Naive thymus-derived CD4-positive, alpha-beta T cell (primary cell): ENCODE results near the gene UBALD2. TPM values are rescaled to one million over a fixed set of nuclear protein-coding genes. Genes with fewer than 3 reads are reported as not detected.
"Not testable (repeated sequence)": the region's sequence is repeated elsewhere in the genome, so short reads cannot be mapped to it uniquely, and the experiment has no call there.

Experiments
- ATAC-seq: fragments of 150-1000 bp; cut with Tn5 transposase; 2 replicates; pipeline ENCODE4 v1.10.0; 2021; ENCODE audit warnings: mild to moderate bottlenecking, moderate library complexity
- CTCF ChIA-PET: fragments of 350-600 bp; sonication (Branson Sonifier 250); formaldehyde crosslinking; loops from one replicate; lab custom pipeline; 2021; ENCODE audit warnings: antibody characterized with exemption; lab: Charles Lee
- POLR2A ChIA-PET: fragments of 350-600 bp; sonication (Branson Sonifier 250); formaldehyde crosslinking; loops from one replicate; lab custom pipeline; 2021; ENCODE audit warnings: antibody characterized with exemption, inconsistent platforms; lab: Charles Lee
- DNase-seq, 9 donors: peaks; one replicate each; pipeline versions ENCODE4 v3.0.0 to v3.0.0-alpha.2; 2020 to 2022; ENCODE audit warnings: mixed read lengths in 1 of 9
- H3K27ac ChIP-seq: one replicate; pipeline ENCODE4 v1.7.0; 2013; ENCODE audit warnings: mild to moderate bottlenecking, low read depth, low read length, moderate library complexity
- H3K27me3 ChIP-seq, 2 donors: one replicate each; pipeline ENCODE4 v1.7.0; 2013; ENCODE audit warnings: low read length in 2 of 2, mild to moderate bottlenecking in 2 of 2, moderate library complexity in 2 of 2; ENCODE audit not compliant: control insufficient read depth in 2 of 2, insufficient read depth in 2 of 2
- H3K36me3 ChIP-seq, 3 experiments: 1 replicate in 2 of 3; 2 replicates in 1 of 3; pipeline ENCODE4 v1.7.0; 2013; ENCODE audit warnings: low read length in 3 of 3, mild to moderate bottlenecking in 3 of 3, moderate library complexity in 1 of 3; ENCODE audit not compliant: insufficient read depth in 3 of 3, control insufficient read depth in 2 of 3
- H3K4me1 ChIP-seq, 2 donors: one replicate each; pipeline ENCODE4 v1.7.0; 2013; ENCODE audit warnings: low read length in 2 of 2, mild to moderate bottlenecking in 2 of 2, moderate library complexity in 1 of 2; ENCODE audit not compliant: control insufficient read depth in 2 of 2, insufficient read depth in 2 of 2
- H3K4me3 ChIP-seq: 2 replicates; pipeline ENCODE4 v1.7.0; 2013; ENCODE audit warnings: mild to moderate bottlenecking, low read length
- H3K9me3 ChIP-seq, 3 experiments: 1 replicate in 2 of 3; 2 replicates in 1 of 3; pipeline ENCODE4 v1.7.0; 2013; ENCODE audit warnings: low read length in 3 of 3; ENCODE audit not compliant: control insufficient read depth in 2 of 3
- H3K27ac Mint-ChIP-seq, 9 donors: one replicate each; pipeline ENCODE4 v1.8.0; 2020 to 2022; ENCODE audit warnings: mixed read lengths in 9 of 9, mild to moderate bottlenecking in 8 of 9, moderate library complexity in 5 of 9, inconsistent platforms in 2 of 9
- H3K27me3 Mint-ChIP-seq, 5 donors: one replicate each; pipeline ENCODE4 v1.8.0; 2021 to 2022; ENCODE audit warnings: mixed read lengths in 5 of 5, mild to moderate bottlenecking in 1 of 5
- H3K36me3 Mint-ChIP-seq, 5 donors: one replicate each; pipeline ENCODE4 v1.8.0; 2020 to 2022; ENCODE audit warnings: mixed read lengths in 5 of 5, mild to moderate bottlenecking in 3 of 5, inconsistent platforms in 1 of 5
- H3K4me1 Mint-ChIP-seq, 7 donors: one replicate each; pipeline ENCODE4 v1.8.0; 2020 to 2022; ENCODE audit warnings: mixed read lengths in 7 of 7, mild to moderate bottlenecking in 3 of 7, inconsistent platforms in 1 of 7
- H3K4me3 Mint-ChIP-seq, 10 donors: one replicate each; pipeline ENCODE4 v1.8.0; 2020 to 2022; ENCODE audit warnings: mild to moderate bottlenecking in 10 of 10, mixed read lengths in 10 of 10, moderate library complexity in 6 of 10, inconsistent platforms in 2 of 10
- H3K9me3 Mint-ChIP-seq, 11 donors: one replicate each; pipeline ENCODE4 v1.8.0; 2020 to 2022; ENCODE audit warnings: mixed read lengths in 11 of 11, mild to moderate bottlenecking in 4 of 11, inconsistent platforms in 1 of 11, moderate library complexity in 1 of 11
- intact Hi-C, 2 donors: fragments of 100-400 bp; cut with micrococcal nuclease; formaldehyde crosslinking; loops; one replicate each; pipeline ENCODE4 v1.15.1; 2023
- polyA plus RNA-seq, 2 donors: library from polyadenylated mRNA; unstranded; fragments of 300-500 nt; fragmentation: Illumina TruSeq; gene quantifications; one replicate each; pipeline ENCODE4 v1.2.3, GENCODE V29; 2021
- total RNA-seq, 6 experiments: library from RNA in 5 of 6; stranded (reverse) in 5 of 6; gene quantifications; 1 replicate in 5 of 6; 2 replicates in 1 of 6; pipeline ENCODE4 v1.2.3 and lab custom pipeline; 2021 to 2026

Gene UBALD2
- total and polyA plus RNA-seq, 7 experiments from 2014 or later: 6.9 to 263 (median 132) TPM

DNA sequence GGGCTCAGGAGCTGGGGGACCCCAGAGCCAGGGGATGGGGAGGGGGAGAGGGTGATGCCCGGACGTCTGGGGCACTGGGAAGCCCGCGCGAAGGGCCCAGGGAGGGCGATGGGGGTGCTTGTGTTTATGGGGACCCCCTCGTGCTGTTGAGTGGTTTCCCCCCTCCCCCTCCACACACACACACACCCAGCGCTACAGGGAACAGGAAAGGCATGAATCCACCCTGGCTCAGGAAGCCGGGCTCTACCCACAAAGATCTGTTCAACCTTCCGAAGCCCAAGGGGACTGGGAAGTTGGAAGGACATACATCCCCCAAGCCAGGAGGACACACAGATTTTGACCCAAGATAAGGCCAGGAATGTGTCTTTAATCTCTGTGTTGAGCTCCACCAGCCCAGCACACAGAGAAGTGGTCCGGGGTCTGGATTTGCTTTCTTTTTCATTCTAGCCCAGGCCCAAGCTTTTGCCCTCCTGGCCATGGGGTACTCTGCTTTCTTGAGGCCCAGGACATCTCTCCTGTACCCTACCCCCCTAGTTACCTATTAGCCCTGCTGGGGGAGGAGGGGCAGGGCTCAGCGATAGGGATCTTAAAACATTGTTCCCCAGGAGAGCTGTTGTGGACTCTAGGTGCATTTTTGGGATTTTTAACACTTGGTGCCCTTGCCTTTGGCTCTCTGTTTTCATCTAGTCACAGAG is 1.2 kb downstream of the UBALD2 start:
- ChIA-PET POLR2A (interaction anchor here (0.6 to 19.9 kb wide), 22 partner anchors 9 to 237 kb away, joined by 3 to 375 read pairs (median 9); partner anchors contain the start of genes EXOC7 and RNF157), CTCF (interaction anchor here (1.0 to 5.2 kb wide), 10 partner anchors 10 to 144 kb away, joined by 3 to 20 read pairs (median 4); no protein-coding TSS in a partner anchor)
- H3K36me3 ChIP-seq: peaks cover 0 to 31% (median 0%) of the 10 kb centered on the region in 3 experiments
- no peaks in the 10 kb centered on the region for H3K9me3 Mint-ChIP-seq
- H3K27me3 ChIP-seq: no peaks in the 10 kb centered on the region
- DNase-seq (peak in 2 of 9 donors; percentile 26 to 31), ATAC-seq (no peak)
- peak overlapping the region; percentile 92 for H3K27ac ChIP-seq
- peak overlapping the region; percentile 81 to 96 (median 93) for H3K27ac Mint-ChIP-seq
- peaks cover 47 to 72% (median 63%) of the 10 kb centered on the region in 7 donors for H3K4me1 Mint-ChIP-seq
- H3K9me3 ChIP-seq: no peaks in the 10 kb centered on the region
- H3K4me3 ChIP-seq: peak overlapping the region; percentile 71
- intact Hi-C loops: loop anchor here (1.0 to 5.0 kb wide), 3 partner anchors 13 to 484 kb away; partner anchors contain the start of gene UNK (in 1 of the 2)
- H3K36me3 Mint-ChIP-seq: peaks cover 0 to 43% (median 9%) of the 10 kb centered on the region in 5 donors
- peak overlapping the region; percentile 87 to 95 (median 92) for H3K4me3 Mint-ChIP-seq
- peaks cover 55 to 67% of the 10 kb centered on the region in 2 donors for H3K4me1 ChIP-seq
- H3K27me3 Mint-ChIP-seq: peaks cover 0 to 3% (median 0%) of the 10 kb centered on the region in 5 donors

DNA sequence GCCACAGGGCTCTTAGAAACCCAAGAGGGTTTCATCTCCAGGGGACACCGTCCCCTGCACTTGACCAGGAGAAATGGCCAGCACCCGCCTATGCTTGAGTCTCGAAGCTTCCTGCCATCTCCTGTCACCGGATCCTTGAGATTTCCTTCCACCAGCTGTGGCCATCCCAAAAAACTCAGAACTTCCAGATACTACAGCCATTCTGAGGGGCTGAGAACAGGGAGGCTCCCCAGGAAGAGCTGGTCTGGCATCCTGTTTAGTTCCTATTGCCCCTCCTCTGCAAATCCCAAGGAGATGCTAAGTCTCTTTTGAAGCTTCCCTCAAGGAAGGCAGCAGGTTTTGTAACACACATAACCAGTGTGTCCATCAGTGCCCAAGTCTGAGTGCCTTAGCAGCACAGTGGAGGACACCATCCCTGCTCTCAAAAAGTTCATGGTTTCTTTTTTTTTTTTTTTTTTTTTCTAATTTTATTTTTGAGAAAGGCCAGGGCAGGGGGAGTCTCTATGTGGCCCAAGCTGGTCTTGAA is 2.0 kb downstream of the UBALD2 start:
- H3K27me3 Mint-ChIP-seq: peaks cover 0 to 3% (median 0%) of the 10 kb centered on the region in 5 donors
- Histone ChIP-seq H3K36me3 (peaks cover 0 to 31% (median 0%) of the 10 kb centered on the region in 3 experiments), H3K4me1 (peaks cover 60 to 67% of the 10 kb centered on the region in 2 donors), H3K27me3 (no peaks in the 10 kb centered on the region), H3K4me3 (peak overlapping the region; percentile 71), H3K9me3 (no peaks in the 10 kb centered on the region), H3K27ac (peak overlapping the region; percentile 92)
- intact Hi-C loops: loop anchor here in 1 of 2 donors (5.0 kb wide), 1 partner anchor 485 kb away; the partner anchor contains the start of gene UNK
- DNase-seq (no peak), ATAC-seq (no peak)
- ChIA-PET POLR2A (interaction anchor here (0.6 to 19.9 kb wide), 23 partner anchors 8 to 238 kb away, joined by 3 to 375 read pairs (median 9); partner anchors contain the start of genes EXOC7 and RNF157), CTCF (interaction anchor here (1.0 to 5.2 kb wide), 11 partner anchors 10 to 145 kb away, joined by 3 to 20 read pairs (median 3); no protein-coding TSS in a partner anchor)
- peak overlapping the region; percentile 87 to 95 (median 92) for H3K4me3 Mint-ChIP-seq
- peaks cover 41 to 68% (median 59%) of the 10 kb centered on the region in 7 donors for H3K4me1 Mint-ChIP-seq
- no peaks in the 10 kb centered on the region for H3K9me3 Mint-ChIP-seq
- peaks cover 0 to 43% (median 9%) of the 10 kb centered on the region in 5 donors for H3K36me3 Mint-ChIP-seq
- H3K27ac Mint-ChIP-seq: peak overlapping the region; percentile 81 to 97 (median 93)

DNA sequence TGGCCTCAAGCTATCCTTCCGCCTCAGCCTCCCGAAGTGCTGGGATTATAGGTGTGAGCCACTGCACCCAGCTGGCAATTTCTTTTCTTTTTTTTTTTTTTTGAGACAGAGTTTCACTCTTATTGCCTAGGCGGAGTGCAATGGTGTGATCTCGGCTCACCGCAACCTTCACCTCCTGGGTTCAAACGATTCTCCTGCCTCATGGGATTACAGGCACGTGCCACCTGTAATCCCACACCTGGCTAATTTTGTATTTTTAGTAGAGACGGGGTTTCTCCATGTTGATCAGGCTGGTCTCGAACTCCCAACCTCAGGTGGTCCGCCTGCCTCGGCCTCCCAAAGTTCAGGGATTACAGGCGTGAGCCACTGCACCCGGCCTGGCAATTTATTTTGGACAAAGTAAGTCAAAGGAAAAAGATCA is 2.4 kb downstream of the UBALD2 start:
- CTCF ChIA-PET: interaction anchor here (1.0 to 5.2 kb wide), 8 partner anchors 11 to 145 kb away, joined by 3 to 20 read pairs (median 4); no protein-coding TSS in a partner anchor
- peaks cover 0 to 43% (median 9%) of the 10 kb centered on the region in 5 donors for H3K36me3 Mint-ChIP-seq
- peaks cover 36 to 68% (median 58%) of the 10 kb centered on the region in 7 donors for H3K4me1 Mint-ChIP-seq
- not testable (repeated sequence) for H3K9me3 Mint-ChIP-seq, H3K9me3 ChIP-seq, ATAC-seq, H3K27me3 ChIP-seq, H3K27me3 Mint-ChIP-seq
- intact Hi-C loops: loop anchor here in 1 of 2 donors (5.0 kb wide), 1 partner anchor 485 kb away; the partner anchor contains the start of gene UNK
- peak in 1 of 9 donors; percentile 28 for DNase-seq
- POLR2A ChIA-PET: interaction anchor here (0.8 to 19.9 kb wide), 19 partner anchors 8 to 238 kb away, joined by 3 to 375 read pairs (median 12); partner anchors contain the start of genes EXOC7 and RNF157
- H3K4me3 Mint-ChIP-seq: peak overlapping the region; percentile 87 to 95 (median 92)
- H3K27ac Mint-ChIP-seq: peak overlapping the region; percentile 86 to 97 (median 96)
- Histone ChIP-seq H3K4me1 (peaks cover 65 to 68% of the 10 kb centered on the region in 2 donors), H3K36me3 (peaks cover 0 to 31% (median 0%) of the 10 kb centered on the region in 3 experiments), H3K4me3 (peak overlapping the region; percentile 46), H3K27ac (peak overlapping the region; percentile 92)

DNA sequence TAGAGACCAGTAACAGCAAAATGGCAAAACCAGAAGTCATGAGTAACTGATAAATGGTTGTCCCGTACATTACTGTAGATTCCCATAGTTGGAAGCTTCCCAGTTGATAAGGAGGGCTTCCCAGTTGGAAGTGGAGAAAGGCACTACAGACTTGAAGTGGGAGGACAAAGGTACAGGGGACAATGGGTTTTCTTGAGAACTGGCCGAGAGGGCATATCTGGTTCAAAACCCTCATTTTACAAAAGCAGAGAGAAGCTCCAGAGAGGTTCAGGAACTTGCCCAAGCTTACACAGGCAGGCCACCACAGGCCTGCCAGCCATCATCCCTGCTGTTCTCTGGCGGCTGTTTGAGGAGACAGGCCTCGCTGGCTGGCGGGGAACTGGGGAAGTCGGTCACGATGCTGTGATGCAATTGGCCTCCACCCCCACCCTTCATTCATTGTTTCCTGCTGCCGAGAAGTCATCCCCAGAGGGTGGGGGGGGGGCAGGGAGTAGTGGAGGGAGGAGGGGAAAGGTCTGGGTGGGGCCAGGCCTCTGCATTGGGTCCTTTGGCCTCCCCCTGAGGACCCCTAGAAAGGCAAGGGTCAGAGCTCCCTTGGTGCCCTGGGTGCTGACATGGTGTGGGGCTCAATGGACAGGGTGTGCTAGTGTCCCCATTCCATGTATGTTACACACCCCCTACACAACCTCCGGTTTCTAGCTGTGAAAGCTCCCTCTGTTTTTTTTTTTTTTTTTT is 3.0 kb downstream of the UBALD2 start:
- H3K27me3 Mint-ChIP-seq: peaks cover 0 to 3% (median 0%) of the 10 kb centered on the region in 5 donors
- Histone ChIP-seq H3K9me3 (no peaks in the 10 kb centered on the region), H3K36me3 (peaks cover 0 to 31% (median 0%) of the 10 kb centered on the region in 3 experiments), H3K27me3 (no peaks in the 10 kb centered on the region), H3K4me3 (peak overlapping the region; percentile 46), H3K4me1 (peaks cover 68 to 71% of the 10 kb centered on the region in 2 donors), H3K27ac (peak overlapping the region; percentile 92)
- peaks cover 35 to 68% (median 58%) of the 10 kb centered on the region in 7 donors for H3K4me1 Mint-ChIP-seq
- intact Hi-C loops: loop anchor here in 1 of 2 donors (5.0 kb wide), 1 partner anchor 486 kb away; the partner anchor contains the start of gene UNK
- POLR2A ChIA-PET: interaction anchor here (0.8 to 19.9 kb wide), 18 partner anchors 7 to 164 kb away, joined by 3 to 375 read pairs (median 11); partner anchors contain the start of gene RNF157
- peak overlapping the region; percentile 86 to 97 (median 96) for H3K27ac Mint-ChIP-seq
- H3K36me3 Mint-ChIP-seq: peaks cover 0 to 43% (median 9%) of the 10 kb centered on the region in 5 donors
- CTCF ChIA-PET: interaction anchor here (0.7 to 5.2 kb wide), 8 partner anchors 11 to 146 kb away, joined by 3 to 20 read pairs (median 6); no protein-coding TSS in a partner anchor
- ATAC-seq (peak; percentile 14), DNase-seq (peak in 7 of 9 donors; percentile 49 to 74 (median 60))
- no peaks in the 10 kb centered on the region for H3K9me3 Mint-ChIP-seq
- H3K4me3 Mint-ChIP-seq: peak overlapping the region; percentile 87 to 95 (median 92)

DNA sequence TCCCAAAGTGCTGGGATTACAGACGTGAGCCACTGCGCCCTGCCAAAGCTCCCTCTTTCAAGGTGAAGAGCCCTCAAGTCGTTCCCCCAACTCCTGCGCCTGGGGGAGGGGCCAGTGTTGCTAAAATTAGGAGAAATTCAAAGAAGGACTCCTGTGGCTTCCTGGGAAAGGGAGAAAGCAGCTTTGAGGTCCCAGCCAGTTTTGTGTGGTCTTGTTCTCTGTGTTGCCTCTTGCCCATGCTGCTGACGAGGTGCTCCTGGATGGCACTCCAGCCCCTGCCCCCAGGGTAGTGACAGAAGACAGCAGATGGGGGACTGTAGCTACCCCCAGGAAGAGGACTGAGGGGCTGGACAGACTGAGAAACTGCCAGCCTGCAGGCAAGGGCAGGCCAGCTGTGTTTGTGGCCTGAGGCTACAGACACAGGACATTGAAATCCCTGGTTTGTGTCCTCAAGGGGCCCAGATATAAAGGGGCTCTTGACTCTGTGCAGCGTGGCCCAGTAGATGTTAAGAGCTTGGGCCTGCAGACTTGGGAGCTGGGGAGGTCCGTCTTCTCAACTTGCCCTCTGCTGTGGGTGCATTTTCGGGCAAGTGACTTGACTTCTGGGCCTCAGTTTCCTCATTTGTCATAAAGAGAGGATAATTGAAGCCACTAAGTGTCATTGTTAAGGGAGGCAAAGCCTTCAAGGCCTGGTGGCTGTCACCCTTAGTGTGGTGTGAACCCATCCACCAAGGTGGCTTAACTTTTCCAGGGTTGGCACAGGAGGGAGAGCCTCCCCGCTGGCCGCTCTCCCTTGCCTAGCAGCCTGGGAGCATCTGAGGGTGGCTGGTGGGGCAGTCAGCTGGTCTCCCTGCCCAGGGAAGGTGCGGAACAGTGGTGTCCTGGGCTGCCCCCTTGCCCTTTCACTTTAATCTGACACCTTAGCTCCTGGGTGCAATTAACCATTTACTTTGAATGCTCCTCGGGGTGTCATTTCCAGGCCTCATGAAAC is 4.1 kb downstream of the UBALD2 start:
- ATAC-seq (no peak), DNase-seq (peak in 1 of 9 donors; percentile 7)
- H3K27ac ChIP-seq: peak overlapping the region; percentile 92
- Mint-ChIP-seq H3K4me3 (peak overlapping the region; percentile 87 to 95 (median 92)), H3K36me3 (peaks cover 0 to 43% (median 9%) of the 10 kb centered on the region in 5 donors), H3K27ac (peak overlapping the region; percentile 72 to 96 (median 93)), H3K9me3 (no peaks in the 10 kb centered on the region), H3K27me3 (peaks cover 0 to 3% (median 0%) of the 10 kb centered on the region in 5 donors), H3K4me1 (peaks cover 36 to 68% (median 57%) of the 10 kb centered on the region in 7 donors)
- H3K36me3 ChIP-seq: peaks cover 0 to 31% (median 0%) of the 10 kb centered on the region in 3 experiments
- H3K4me3 ChIP-seq: peak overlapping the region; percentile 46
- CTCF ChIA-PET: interaction anchor here (0.7 to 5.2 kb wide), 8 partner anchors 10 to 270 kb away, joined by 4 to 20 read pairs (median 6); no protein-coding TSS in a partner anchor
- peaks cover 68 to 70% of the 10 kb centered on the region in 2 donors for H3K4me1 ChIP-seq
- intact Hi-C loops: loop anchor here in 1 of 2 donors (5.0 kb wide), 1 partner anchor 487 kb away; the partner anchor contains the start of gene UNK
- no peaks in the 10 kb centered on the region for H3K9me3 ChIP-seq
- no peaks in the 10 kb centered on the region for H3K27me3 ChIP-seq
- POLR2A ChIA-PET: interaction anchor here (0.7 to 19.9 kb wide), 20 partner anchors 10 to 165 kb away, joined by 3 to 375 read pairs (median 6); partner anchors contain the start of gene RNF157
